MCF 10A (cell line): ENCODE results near the gene BTG4. TPM values are rescaled to one million over a fixed set of nuclear protein-coding genes. Genes with fewer than 3 reads are reported as not detected.

Experiments used
- BruUV-seq: library from RNA; stranded (reverse); fragments of 400-500 nt; replicated peaks from 2 replicates; lab custom pipeline; 2021; lab: Mats Ljungman, UMichigan
- CTCF ChIA-PET: fragments of 300-600 bp; sonication (Branson Sonifier 250); formaldehyde crosslinking; extraction: SDS; loops from one replicate; lab custom pipeline; 2021; ENCODE audit warnings: antibody characterized with exemption, inconsistent platforms; lab: Yijun Ruan, JAX
- POLR2A ChIA-PET: fragments of 300-600, 350-650 bp; sonication (Branson Sonifier 250); formaldehyde crosslinking; extraction: SDS; loops from one replicate; lab custom pipeline; 2020; ENCODE audit warnings: antibody characterized with exemption, inconsistent platforms; lab: Yijun Ruan, JAX
- DNase-seq: peaks from one replicate; pipeline ENCODE4 v3.0.0-alpha.2; 2018; ENCODE audit not compliant: unreplicated experiment
- H3K27ac Mint-ChIP-seq: one replicate; pipeline ENCODE4 v1.8.0; 2022; ENCODE audit warnings: mild to moderate bottlenecking, low read depth, mixed read lengths; ENCODE audit not compliant: unreplicated experiment
- H3K27me3 Mint-ChIP-seq: one replicate; pipeline ENCODE4 v1.8.0; 2022; ENCODE audit warnings: mixed read lengths; ENCODE audit not compliant: insufficient read depth, unreplicated experiment
- H3K36me3 Mint-ChIP-seq: one replicate; pipeline ENCODE4 v1.8.0; 2022; ENCODE audit warnings: mild to moderate bottlenecking, moderate library complexity, mixed read lengths; ENCODE audit not compliant: insufficient read depth, unreplicated experiment
- H3K4me1 Mint-ChIP-seq: one replicate; pipeline ENCODE4 v1.8.0; 2022; ENCODE audit warnings: mixed read lengths; ENCODE audit not compliant: insufficient read depth, unreplicated experiment
- H3K4me3 Mint-ChIP-seq: one replicate; pipeline ENCODE4 v1.8.0; 2022; ENCODE audit warnings: mild to moderate bottlenecking, moderate library complexity, mixed read lengths; ENCODE audit not compliant: unreplicated experiment
- H3K9me3 Mint-ChIP-seq: one replicate; pipeline ENCODE4 v1.8.0; 2022; ENCODE audit warnings: mixed read lengths; ENCODE audit not compliant: unreplicated experiment
- CTCF ChIP-seq: fragments of 200-600 bp; IDR thresholded peaks from one replicate; pipeline ENCODE4 v1.8.0; 2022; ENCODE audit warnings: antibody characterized with exemption, mild to moderate bottlenecking; ENCODE audit not compliant: unreplicated experiment
- intact Hi-C: fragments of 100-400 bp; cut with micrococcal nuclease; formaldehyde crosslinking; loops from 2 replicates; pipeline ENCODE4 v1.14.1; 2022
- total RNA-seq: library from RNA; stranded (reverse); gene quantifications from 2 replicates; pipeline ENCODE4 v1.2.3, GENCODE V29; 2022

BTG4 gene
- total RNA-seq, 1 experiment from 2014 or later = not detected

- Mint-ChIP-seq H3K9me3 (no peaks in the 10 kb centered on the region), H3K4me1 (peaks cover 22% of the 10 kb centered on the region), H3K4me3 (no peak overlapping the region), H3K27me3 (no peaks in the 10 kb centered on the region), H3K27ac (no peak overlapping the region), H3K36me3 (no peaks in the 10 kb centered on the region)
- CTCF ChIA-PET = interaction anchor here (0.6 to 0.7 kb wide), 5 partner anchors 11 to 596 kb away, joined by 3 to 5 read pairs (median 3); no protein-coding TSS in a partner anchor
- no TSS peak for BruUV-seq
- POLR2A ChIA-PET = no interaction called here
- intact Hi-C loops = no loop called here
- no peak for DNase-seq
- TF ChIP-seq CTCF = no peak
Measured at GRCh38 chr11:111522426-111522825, 10.2 kb upstream of the BTG4 start.

- BruUV-seq = TSS peak; percentile 82
- ChIA-PET CTCF (no interaction called here), POLR2A (interaction anchor here (1.6 kb wide), 1 partner anchor 10 kb away, joined by 5 read pairs; no protein-coding TSS in a partner anchor)
- no peak for TF ChIP-seq CTCF
- H3K27ac Mint-ChIP-seq = no peak overlapping the region
- H3K4me1 Mint-ChIP-seq = peaks cover 16% of the 10 kb centered on the region
- DNase-seq = no peak
- intact Hi-C loops = no loop called here
- no peaks in the 10 kb centered on the region for H3K27me3 Mint-ChIP-seq
- H3K4me3 Mint-ChIP-seq = no peak overlapping the region
- H3K9me3 Mint-ChIP-seq = no peaks in the 10 kb centered on the region
- no peaks in the 10 kb centered on the region for H3K36me3 Mint-ChIP-seq
Measured at GRCh38 chr11:111521135-111521534, 8.9 kb upstream of the BTG4 start.

- TF ChIP-seq CTCF = no peak
- peak; percentile 37 for DNase-seq
- H3K27me3 Mint-ChIP-seq = no peaks in the 10 kb centered on the region
- CTCF ChIA-PET = no interaction called here
- no peaks in the 10 kb centered on the region for H3K36me3 Mint-ChIP-seq
- intact Hi-C loops = no loop called here
- no peak overlapping the region for H3K27ac Mint-ChIP-seq
- POLR2A ChIA-PET = interaction anchor here (1.6 kb wide), 1 partner anchor 10 kb away, joined by 5 read pairs; no protein-coding TSS in a partner anchor
- no TSS peak for BruUV-seq
- H3K9me3 Mint-ChIP-seq = no peaks in the 10 kb centered on the region
- H3K4me1 Mint-ChIP-seq = peaks cover 10% of the 10 kb centered on the region
- H3K4me3 Mint-ChIP-seq = no peak overlapping the region
Measured at GRCh38 chr11:111520560-111520959, 8.4 kb upstream of the BTG4 start.

- TF ChIP-seq CTCF = no peak
- intact Hi-C loops = no loop called here
- Mint-ChIP-seq H3K4me3 (no peak overlapping the region), H3K27ac (no peak overlapping the region), H3K4me1 (peaks cover 5% of the 10 kb centered on the region), H3K36me3 (no peaks in the 10 kb centered on the region), H3K9me3 (no peaks in the 10 kb centered on the region), H3K27me3 (no peaks in the 10 kb centered on the region)
- ChIA-PET POLR2A (no interaction called here), CTCF (interaction anchor here (0.6 kb wide), 1 partner anchor 16 kb away, joined by 3 read pairs; no protein-coding TSS in a partner anchor)
- no peak for DNase-seq
- BruUV-seq = no TSS peak
Measured at GRCh38 chr11:111518668-111519067, 6.5 kb upstream of the BTG4 start.
